Astrocyte of the spinal cord (primary cell): ENCODE data around the gene SLC4A8.

Experiments
- DNase-seq: peaks from one replicate; pipeline ENCODE4 v3.0.0; 2011; ENCODE audit warnings: low read depth, low spot score
- H3K4me3 ChIP-seq: 2 replicates; pipeline ENCODE4 v1.5.1; 2011; ENCODE audit warnings: low read depth, mild to moderate bottlenecking, low read length, moderate library complexity
- CTCF ChIP-seq: IDR thresholded peaks from 2 replicates; pipeline ENCODE4 v1.5.1; 2012; ENCODE audit warnings: low read depth, mild to moderate bottlenecking, low read length, inconsistent platforms
- in situ Hi-C: cut with HindIII; loops from 2 replicates; pipeline ENCODE4 v1.10.0; 2017; ENCODE audit warnings: low sequenced_read_pairs

Gene SLC4A8

GRCh38 chr12:51403159-51403558 is 21.5 kb upstream of the SLC4A8 start:
- no peak for TF ChIP-seq CTCF
- no peak overlapping the region for H3K4me3 ChIP-seq
- in situ Hi-C loops = no loop called here
- DNase-seq = no peak

GRCh38 chr12:51403681-51404136 is 20.9 kb upstream of the SLC4A8 start:
- no peak overlapping the region for H3K4me3 ChIP-seq
- DNase-seq = no peak
- TF ChIP-seq CTCF = no peak
- in situ Hi-C loops = no loop called here

GRCh38 chr12:51404627-51405026 is 20.0 kb upstream of the SLC4A8 start:
- no peak overlapping the region for H3K4me3 ChIP-seq

GRCh38 chr12:51405801-51406207 is 18.8 kb upstream of the SLC4A8 start:
- H3K4me3 ChIP-seq = no peak overlapping the region
- no peak for TF ChIP-seq CTCF
- in situ Hi-C loops = no loop called here
- no peak for DNase-seq

More at GRCh38 chr12:51404627-51405026, 20.0 kb upstream of the SLC4A8 start:
- in situ Hi-C loops = no loop called here
- DNase-seq = no peak
- no peak for TF ChIP-seq CTCF

GRCh38 chr12:51406290-51406689 is 18.3 kb upstream of the SLC4A8 start:
- DNase-seq = no peak
- TF ChIP-seq CTCF = no peak
- no peak overlapping the region for H3K4me3 ChIP-seq
- in situ Hi-C loops = no loop called here

GRCh38 chr12:51406859-51407258 is 17.8 kb upstream of the SLC4A8 start:
- in situ Hi-C loops = no loop called here
- no peak for DNase-seq
- TF ChIP-seq CTCF = no peak
- no peak overlapping the region for H3K4me3 ChIP-seq

- no peak for DNase-seq
- TF ChIP-seq CTCF = no peak
- in situ Hi-C loops = no loop called here
- H3K4me3 ChIP-seq = no peak overlapping the region
Measured at GRCh38 chr12:51407604-51408003, 17.0 kb upstream of the SLC4A8 start.
